ENCODE measurements around the gene NDUFAB1. TPM values are rescaled to one million over a fixed set of nuclear protein-coding genes. Genes with fewer than 3 reads are reported as not detected.

The NDUFAB1 gene
- total RNA-seq, 1 donor from 2014 or later: 122 TPM

DNA sequence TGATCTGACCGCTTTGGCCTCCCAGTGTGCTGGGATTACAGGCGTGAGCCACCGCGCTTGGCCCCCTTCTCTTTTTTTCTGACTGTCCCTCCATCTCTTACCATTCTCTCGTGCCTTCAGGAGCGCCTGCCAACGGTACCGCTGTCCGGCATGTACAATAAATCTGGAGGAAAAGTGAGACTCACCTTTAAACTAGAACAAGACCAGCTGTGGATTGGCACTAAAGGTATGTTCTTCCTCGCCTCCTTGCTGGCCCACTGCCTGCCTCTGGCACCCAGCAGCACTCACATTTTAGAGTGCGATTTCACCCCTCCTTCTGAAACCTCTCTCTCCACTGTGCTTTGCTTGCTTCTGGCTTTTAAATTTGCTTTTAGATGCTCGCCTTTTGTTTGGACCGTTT lies 33.6 kb downstream of the NDUFAB1 start:
- no peak overlapping the region for H3K4me3 ChIP-seq
- H3K36me3 Mint-ChIP-seq: peaks cover 33% of the 10 kb centered on the region
- no peaks in the 10 kb centered on the region for H3K9me3 ChIP-seq (ENCODE audit: low read depth)
- no peak for DNase-seq (ENCODE audit: low spot score)
- peaks cover 34% of the 10 kb centered on the region for H3K79me2 ChIP-seq (ENCODE audit: low read depth)
- no peaks in the 10 kb centered on the region for H3K9me3 Mint-ChIP-seq
- H3K27me3 ChIP-seq: no peaks in the 10 kb centered on the region
- H3K4me2 ChIP-seq: no peak overlapping the region
- H4K20me1 ChIP-seq (ENCODE audit: low read depth): peaks cover 9% of the 10 kb centered on the region
- no peak overlapping the region for H3K4me3 Mint-ChIP-seq
- no peak overlapping the region for H3K9ac ChIP-seq
- H3K36me3 ChIP-seq: peaks cover 4% of the 10 kb centered on the region
- H3F3A ChIP-seq (ENCODE audit: low read depth): no peaks in the 10 kb centered on the region
- peaks cover 6% of the 10 kb centered on the region for H3K4me1 Mint-ChIP-seq
- H3K27me3 Mint-ChIP-seq (ENCODE audit: insufficient read depth, low read depth): no peaks in the 10 kb centered on the region
- H3K27ac ChIP-seq: no peak overlapping the region
- H3K4me1 ChIP-seq: peaks cover 3% of the 10 kb centered on the region
- H3K27ac Mint-ChIP-seq: no peak overlapping the region
- no peak overlapping the region for H2AFZ ChIP-seq (replicated peaks)
- TF ChIP-seq, protein P1, sequence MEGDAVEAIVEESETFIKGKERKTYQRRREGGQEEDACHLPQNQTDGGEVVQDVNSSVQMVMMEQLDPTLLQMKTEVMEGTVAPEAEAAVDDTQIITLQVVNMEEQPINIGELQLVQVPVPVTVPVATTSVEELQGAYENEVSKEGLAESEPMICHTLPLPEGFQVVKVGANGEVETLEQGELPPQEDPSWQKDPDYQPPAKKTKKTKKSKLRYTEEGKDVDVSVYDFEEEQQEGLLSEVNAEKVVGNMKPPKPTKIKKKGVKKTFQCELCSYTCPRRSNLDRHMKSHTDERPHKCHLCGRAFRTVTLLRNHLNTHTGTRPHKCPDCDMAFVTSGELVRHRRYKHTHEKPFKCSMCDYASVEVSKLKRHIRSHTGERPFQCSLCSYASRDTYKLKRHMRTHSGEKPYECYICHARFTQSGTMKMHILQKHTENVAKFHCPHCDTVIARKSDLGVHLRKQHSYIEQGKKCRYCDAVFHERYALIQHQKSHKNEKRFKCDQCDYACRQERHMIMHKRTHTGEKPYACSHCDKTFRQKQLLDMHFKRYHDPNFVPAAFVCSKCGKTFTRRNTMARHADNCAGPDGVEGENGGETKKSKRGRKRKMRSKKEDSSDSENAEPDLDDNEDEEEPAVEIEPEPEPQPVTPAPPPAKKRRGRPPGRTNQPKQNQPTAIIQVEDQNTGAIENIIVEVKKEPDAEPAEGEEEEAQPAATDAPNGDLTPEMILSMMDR (IDR thresholded peaks at IDR 0.05): no peak
- TF ChIP-seq EZH2phosphoT487 (IDR thresholded peaks at IDR 0.05): no peak
- TF ChIP-seq EZH2 (IDR thresholded peaks at IDR 0.05): no peak

DNA sequence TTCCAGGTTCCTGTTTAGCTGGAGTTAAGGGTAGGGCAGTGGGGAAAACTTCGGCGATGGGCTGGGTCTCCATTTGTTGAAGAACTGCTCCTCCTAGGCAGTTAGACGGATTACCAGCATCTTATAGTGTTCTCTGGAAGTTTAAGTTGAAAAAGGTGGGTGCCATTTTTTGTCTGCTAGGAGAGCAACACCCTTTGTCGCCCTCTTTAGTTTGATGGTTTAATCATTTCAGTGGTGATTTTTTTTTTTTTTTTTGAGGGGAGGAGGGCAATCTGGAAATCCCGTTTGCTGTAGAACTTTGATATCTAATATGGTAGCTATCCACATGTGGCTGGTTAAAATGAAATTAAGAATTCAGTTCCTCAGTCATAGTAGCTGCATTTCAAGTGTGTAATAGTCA lies 34.5 kb downstream of the NDUFAB1 start:
- peaks cover 4% of the 10 kb centered on the region for H3K36me3 ChIP-seq
- H3K9ac ChIP-seq: no peak overlapping the region
- no peak overlapping the region for H3K27ac ChIP-seq
- H3K4me1 ChIP-seq: peaks cover 3% of the 10 kb centered on the region
- H3K9me3 ChIP-seq (ENCODE audit: low read depth): no peaks in the 10 kb centered on the region
- no peaks in the 10 kb centered on the region for H3F3A ChIP-seq (ENCODE audit: low read depth)
- peaks cover 26% of the 10 kb centered on the region for H3K36me3 Mint-ChIP-seq
- no peak overlapping the region for H3K27ac Mint-ChIP-seq
- TF ChIP-seq EZH2 (IDR thresholded peaks at IDR 0.05) (no peak), EZH2phosphoT487 (IDR thresholded peaks at IDR 0.05) (no peak)
- TF ChIP-seq, protein P1 (IDR thresholded peaks at IDR 0.05): no peak
- DNase-seq (ENCODE audit: low spot score): no peak
- H4K20me1 ChIP-seq (ENCODE audit: low read depth): peaks cover 9% of the 10 kb centered on the region
- H3K4me2 ChIP-seq: no peak overlapping the region
- no peak overlapping the region for H3K4me3 ChIP-seq
- H3K27me3 Mint-ChIP-seq (ENCODE audit: insufficient read depth, low read depth): peaks cover 2% of the 10 kb centered on the region
- no peak overlapping the region for H3K4me3 Mint-ChIP-seq
- no peak overlapping the region for H2AFZ ChIP-seq (replicated peaks)
- no peaks in the 10 kb centered on the region for H3K27me3 ChIP-seq
- peaks cover 38% of the 10 kb centered on the region for H3K79me2 ChIP-seq (ENCODE audit: low read depth)
- H3K4me1 Mint-ChIP-seq: peaks cover 10% of the 10 kb centered on the region
- no peaks in the 10 kb centered on the region for H3K9me3 Mint-ChIP-seq

DNA sequence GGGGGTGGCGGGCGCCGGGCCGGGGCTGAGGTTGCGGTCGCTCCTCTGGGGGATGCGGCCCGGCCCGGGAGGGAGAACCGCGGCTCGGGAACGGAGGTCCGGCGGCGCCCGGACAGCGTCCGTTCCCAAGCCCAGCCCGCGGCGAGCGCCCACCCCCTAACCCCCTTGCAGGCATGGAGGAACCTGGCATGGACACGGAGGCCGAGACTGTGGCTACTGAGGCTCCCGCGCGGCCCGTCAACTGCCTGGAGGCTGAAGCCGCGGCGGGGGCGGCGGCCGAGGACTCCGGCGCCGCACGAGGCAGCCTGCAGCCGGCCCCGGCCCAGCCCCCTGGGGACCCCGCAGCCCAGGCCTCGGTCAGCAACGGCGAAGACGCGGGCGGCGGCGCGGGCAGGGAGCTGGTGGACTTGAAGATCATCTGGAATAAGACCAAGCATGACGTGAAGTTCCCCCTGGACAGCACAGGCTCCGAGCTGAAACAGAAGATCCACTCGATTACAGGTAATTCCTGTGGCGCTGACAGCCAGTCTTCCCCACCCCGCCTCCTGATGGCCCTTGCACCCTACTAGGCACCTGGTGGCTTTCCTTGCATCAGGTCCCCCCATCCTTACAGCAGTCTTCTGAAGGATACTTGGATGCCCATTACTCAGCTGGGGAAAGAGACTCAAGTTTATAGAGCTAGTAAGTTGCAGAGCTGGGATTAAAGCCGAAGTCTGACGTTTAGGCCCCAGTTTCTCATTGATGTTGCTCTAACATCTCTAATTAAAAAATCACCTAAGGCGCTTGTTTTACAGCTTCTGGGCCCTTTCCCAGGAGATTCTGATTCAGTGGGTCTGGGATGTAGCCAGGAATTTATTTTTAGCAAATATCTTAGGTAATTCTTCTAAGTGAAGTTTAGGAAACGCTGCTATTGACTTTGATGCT lies 38.1 kb downstream of the NDUFAB1 start:
- peaks cover 11% of the 10 kb centered on the region for H3K36me3 Mint-ChIP-seq
- H3K27me3 Mint-ChIP-seq (ENCODE audit: insufficient read depth, low read depth): peaks cover 2% of the 10 kb centered on the region
- peaks cover 11% of the 10 kb centered on the region for H3K4me1 Mint-ChIP-seq
- Histone ChIP-seq H3K4me1 (peaks cover 3% of the 10 kb centered on the region), H2AFZ (replicated peaks) (peak overlapping the region; percentile 83), H3K27me3 (no peaks in the 10 kb centered on the region), H3K79me2 (ENCODE audit: low read depth) (peaks cover 64% of the 10 kb centered on the region), H3K4me2 (peak overlapping the region; percentile 97), H3K36me3 (peaks cover 4% of the 10 kb centered on the region), H3K9ac (peak overlapping the region; percentile 94), H4K20me1 (ENCODE audit: low read depth) (peaks cover 4% of the 10 kb centered on the region), H3K27ac (peak overlapping the region; percentile 62), H3K9me3 (ENCODE audit: low read depth) (no peaks in the 10 kb centered on the region), H3F3A (ENCODE audit: low read depth) (peaks cover 7% of the 10 kb centered on the region), H3K4me3 (peak overlapping the region; percentile 87)
- no peaks in the 10 kb centered on the region for H3K9me3 Mint-ChIP-seq
- peak overlapping the region; percentile 93 for H3K4me3 Mint-ChIP-seq
- TF ChIP-seq, protein P1 (IDR thresholded peaks at IDR 0.05): no peak
- TF ChIP-seq EZH2 (IDR thresholded peaks at IDR 0.05): no peak
- TF ChIP-seq EZH2phosphoT487 (IDR thresholded peaks at IDR 0.05): no peak
- peak overlapping the region; percentile 33 for H3K27ac Mint-ChIP-seq
- DNase-seq (ENCODE audit: low spot score): no peak

Measured in neural progenitor cell (in vitro differentiated cells).